SK-N-SH treated with all-trans-retinoic acid at 6 μM for 48 hours (cell line): ENCODE measurements around the gene AKAP17A.

Experiments used
- ARNTL ChIP-seq: fragments of 450-650 bp; formaldehyde crosslinking; IDR thresholded peaks from 2 replicates; pipeline ENCODE4 v1.5.0; 2020; ENCODE audit warnings: low read depth, mild to moderate bottlenecking, moderate library complexity, borderline replicate concordance
- CSDC2 ChIP-seq: fragments of 250-450 bp; sonication (Bioruptor Pico); IDR thresholded peaks from 2 replicates; pipeline ENCODE4 v1.5.0; 2020; ENCODE audit warnings: mild to moderate bottlenecking, moderate library complexity
- OSR1 ChIP-seq: fragments of 250-450 bp; sonication (Bioruptor Pico); IDR thresholded peaks from 2 replicates; pipeline ENCODE4 v1.8.0; 2022; ENCODE audit warnings: moderate library complexity, mild to moderate bottlenecking, inconsistent platforms
- PATZ1 ChIP-seq: fragments of 250-450 bp; sonication (Bioruptor Pico); IDR thresholded peaks from 2 replicates; pipeline ENCODE4 v1.8.0; 2020; ENCODE audit warnings: mild to moderate bottlenecking, moderate library complexity, borderline replicate concordance
- PPARA ChIP-seq: fragments of 250-450 bp; sonication (Bioruptor Pico); IDR thresholded peaks from 2 replicates; pipeline ENCODE4 v1.5.0; 2020; ENCODE audit warnings: mild to moderate bottlenecking, borderline replicate concordance
- ZFP3 ChIP-seq: fragments of 250-450 bp; sonication (Bioruptor Pico); IDR thresholded peaks from 2 replicates; pipeline ENCODE4 v1.5.0; 2020; ENCODE audit warnings: mild to moderate bottlenecking, moderate library complexity
- ZNF8 ChIP-seq: fragments of 450-650 bp; formaldehyde crosslinking; IDR thresholded peaks from 2 replicates; pipeline ENCODE4 v1.5.0; 2020; ENCODE audit warnings: mild to moderate bottlenecking, moderate library complexity

- TF ChIP-seq PATZ1 (CRISPR knock-in tag) (no peak), PPARA (no peak), ZNF8 (CRISPR knock-in tag) (no peak), CSDC2 (CRISPR knock-in tag) (no peak), ARNTL (CRISPR knock-in tag) (no peak), OSR1 (CRISPR knock-in tag) (no peak), ZFP3 (CRISPR knock-in tag) (no peak)
Measured at GRCh38 chrX:1545776-1546408, 45.5 kb upstream of the AKAP17A start.
